NCI-H82 (cell line): ENCODE results near the gene NEK7.
A peak's percentile ranks its signal among the peaks of the same experiment; 100 is the strongest.
"Not testable (repeated sequence)": the region's sequence is repeated elsewhere in the genome, so short reads cannot be mapped to it uniquely, and the experiment has no call there.

Source experiments
- DNase-seq: peaks from one replicate; lab custom pipeline; 2025; lab: John Stamatoyannopoulos, UW

The NEK7 gene

DNA sequence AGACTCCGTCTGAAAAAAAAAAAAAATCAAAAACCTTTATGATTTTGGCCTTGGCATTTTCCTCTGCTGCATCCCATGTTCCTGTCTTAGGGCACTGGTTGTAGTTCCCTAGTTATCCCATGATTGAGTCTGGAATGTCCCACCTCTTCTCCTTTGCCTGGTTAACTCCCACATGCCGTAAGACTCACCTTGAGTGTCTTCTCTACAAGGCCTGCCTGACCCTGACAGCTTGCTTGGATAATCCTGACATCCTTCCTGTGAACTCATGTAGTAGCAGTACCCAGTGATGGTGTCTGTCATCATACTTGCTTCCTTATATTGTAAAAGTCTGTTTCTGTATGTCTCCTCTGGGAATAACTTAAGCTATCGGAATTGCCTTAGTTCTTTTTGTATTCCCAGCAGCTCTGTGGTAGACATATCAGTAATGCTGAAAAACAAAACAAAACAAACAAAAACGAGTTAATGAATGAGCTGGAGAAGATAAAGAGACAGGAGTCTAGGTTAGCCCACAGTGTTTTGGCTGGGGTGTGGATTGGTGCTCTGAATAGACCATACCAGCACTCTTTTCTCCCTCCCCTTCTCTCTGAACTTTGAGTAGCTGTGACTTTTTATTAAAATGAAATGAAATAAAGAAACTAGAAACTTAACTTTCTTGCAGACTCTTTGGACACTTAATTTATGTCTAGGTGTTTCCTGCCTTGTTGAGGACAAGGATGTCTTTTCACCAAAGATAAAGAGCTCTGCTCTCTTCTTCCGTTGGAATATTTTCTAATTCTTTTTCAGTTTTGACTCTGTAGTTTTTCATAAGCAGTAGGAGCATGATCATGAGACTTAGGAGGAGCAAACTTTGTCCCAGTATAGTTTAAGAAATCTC lies 15.1 kb downstream of the NEK7 start:
- no peak for DNase-seq

DNA sequence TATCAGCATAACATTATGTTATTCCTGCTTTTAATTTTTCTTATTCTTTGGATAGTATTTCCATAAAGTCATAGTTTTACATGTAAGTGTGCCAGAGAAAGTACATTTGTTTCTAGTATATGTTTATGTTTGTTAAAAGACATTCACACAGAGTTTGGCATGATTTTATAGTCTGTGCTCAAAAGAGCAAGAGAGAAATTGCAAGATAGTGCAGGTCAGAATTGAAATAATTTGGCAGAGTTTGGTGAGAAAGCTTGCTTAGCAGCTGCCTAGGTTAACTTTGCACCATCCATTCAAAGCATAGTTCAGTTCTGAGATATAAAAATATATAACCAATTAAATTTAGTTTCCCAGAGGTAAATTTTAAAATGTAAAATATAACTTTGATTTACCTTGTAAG lies 17.0 kb downstream of the NEK7 start:
- DNase-seq, result no peak

DNA sequence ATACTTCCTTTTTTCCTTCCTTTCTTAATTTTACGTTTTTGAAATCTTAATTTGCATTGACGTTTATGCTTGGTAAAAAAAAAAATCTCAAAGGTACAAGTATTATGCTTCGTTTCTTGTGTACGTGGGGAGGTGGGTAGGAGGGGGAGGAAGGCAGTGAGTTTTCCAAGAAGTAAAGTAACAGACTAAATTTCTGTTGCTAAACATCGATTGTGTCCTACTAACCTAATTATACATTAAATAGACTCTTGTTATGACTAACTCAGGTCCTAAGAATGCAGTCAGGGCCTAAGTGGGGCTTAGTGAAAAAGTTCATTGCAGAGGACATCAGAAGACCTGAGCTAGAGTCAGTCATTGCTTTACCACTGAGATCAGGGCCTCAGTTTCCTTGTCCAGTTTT lies 17.5 kb downstream of the NEK7 start:
- DNase-seq, result no peak

DNA sequence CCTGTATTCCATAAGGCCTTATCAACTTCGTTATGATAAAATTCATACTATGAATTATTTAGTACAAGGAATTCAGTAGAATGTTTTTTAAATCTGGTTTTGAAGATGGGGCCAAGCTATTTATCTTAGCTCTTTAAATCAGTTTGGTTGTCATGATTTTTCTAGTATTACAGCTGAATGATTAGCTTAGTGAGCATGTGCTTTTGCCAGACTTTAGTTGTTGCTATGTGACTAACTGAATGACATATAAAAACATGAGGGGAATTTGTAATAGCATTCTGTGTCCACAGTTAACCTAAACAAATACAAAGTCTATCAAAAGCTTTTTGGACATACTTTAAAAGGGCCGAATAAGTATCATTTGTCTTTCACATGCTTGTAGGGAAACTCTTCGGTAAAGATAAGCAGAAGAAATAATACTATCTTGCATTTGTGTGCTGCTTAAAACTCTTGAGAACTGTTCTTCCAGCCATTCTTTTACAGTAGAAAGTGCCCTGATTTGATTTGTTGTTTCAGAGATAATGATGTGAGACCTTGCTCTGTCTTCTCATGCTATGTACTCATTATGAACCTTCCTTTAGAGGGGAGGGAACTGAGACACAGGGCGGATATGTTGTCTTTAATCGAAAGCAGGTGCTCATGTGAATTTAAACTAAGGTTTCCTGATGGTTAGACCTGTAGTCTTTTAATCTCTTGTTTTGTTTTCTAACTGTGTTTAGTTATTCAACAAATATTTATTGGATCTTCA lies 18.8 kb downstream of the NEK7 start:
- DNase-seq, result no peak

DNA sequence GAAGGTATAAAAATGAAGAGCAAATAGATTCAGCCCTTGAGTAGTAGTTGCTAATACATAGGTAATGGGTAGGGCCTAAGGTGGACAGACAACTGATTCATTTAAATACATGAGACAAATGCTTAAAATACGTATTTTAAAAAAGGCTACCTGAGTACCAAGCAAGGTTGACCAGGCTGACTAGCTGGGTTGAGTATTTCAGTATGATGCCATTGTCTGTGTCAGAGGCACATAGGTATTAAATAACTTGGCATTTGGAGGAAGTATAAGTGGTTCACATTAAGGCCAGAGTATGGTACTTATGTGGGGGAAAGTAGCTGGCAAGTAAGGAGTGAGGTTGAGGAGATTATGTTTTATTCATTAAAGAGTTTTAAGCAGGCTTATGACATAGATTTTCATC lies 19.4 kb downstream of the NEK7 start:
- no peak for DNase-seq

GRCh38 chr1:198177546-198177945 lies 20.7 kb downstream of the NEK7 start:
- DNase-seq, result no peak

- no peak for DNase-seq
These were observed 21.8 kb downstream of the NEK7 start for GRCh38 chr1:198178615-198179014.

GRCh38 chr1:198179556-198179981 lies 22.8 kb downstream of the NEK7 start:
- no peak for DNase-seq

DNA sequence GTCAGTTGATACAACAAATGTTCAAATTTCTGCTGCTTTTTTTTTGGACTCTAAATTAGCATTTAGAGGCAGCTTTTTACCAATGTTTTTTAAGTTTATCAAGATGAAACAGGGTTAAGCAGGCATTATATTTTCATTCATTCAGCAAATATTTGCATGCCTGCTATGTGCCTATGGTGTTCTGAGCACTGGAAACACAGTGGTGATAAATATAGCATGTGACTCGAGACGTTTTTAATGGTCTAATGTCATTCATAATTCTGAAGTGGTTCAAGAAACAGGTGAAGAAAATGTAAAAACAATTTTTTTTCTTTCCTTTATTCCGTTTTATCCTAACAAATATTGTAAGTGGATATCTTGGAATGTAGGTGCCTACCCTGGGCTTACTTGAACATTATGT lies 26.8 kb downstream of the NEK7 start:
- no peak for DNase-seq

DNA sequence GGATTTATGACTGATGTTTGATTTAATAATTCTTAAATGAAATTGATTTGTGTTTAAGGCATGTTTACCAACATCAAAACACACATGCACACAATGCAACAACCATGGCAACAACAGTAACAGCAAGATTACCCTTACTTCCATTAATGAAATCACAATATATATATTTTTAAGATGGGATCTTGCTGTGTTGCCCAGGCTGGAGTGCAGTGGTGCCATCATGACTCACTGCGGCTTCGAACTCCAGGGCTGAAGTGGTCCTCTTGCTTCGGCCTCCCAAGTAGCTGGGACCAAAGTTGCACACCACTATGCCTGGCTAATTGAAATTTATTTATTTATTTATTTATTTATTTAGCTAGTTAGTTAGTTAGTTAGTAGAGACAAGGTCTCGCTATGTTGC lies 27.7 kb downstream of the NEK7 start:
- DNase-seq, result no peak

DNA sequence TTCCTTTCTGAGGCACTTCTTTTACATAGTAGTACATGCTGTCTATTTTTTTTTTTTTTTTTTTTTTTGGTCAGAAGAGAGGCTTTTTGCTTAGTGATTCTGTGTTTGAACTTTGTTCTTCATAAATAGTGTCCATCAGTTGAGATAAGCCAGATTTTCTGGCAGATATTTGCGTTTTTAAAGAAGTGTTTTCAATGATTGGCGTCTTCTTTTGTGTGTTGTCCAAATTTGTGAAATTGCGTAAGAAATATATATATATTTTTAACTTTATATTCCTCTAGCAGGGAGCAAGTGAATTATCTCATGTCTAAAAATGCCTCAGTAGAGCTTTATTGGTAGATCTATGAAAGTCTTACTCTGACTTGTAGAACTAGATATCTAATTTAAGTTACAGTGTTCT lies 28.3 kb downstream of the NEK7 start:
- no peak for DNase-seq

GRCh38 chr1:198185759-198186158 lies 29.0 kb downstream of the NEK7 start:
- no peak for DNase-seq

DNA sequence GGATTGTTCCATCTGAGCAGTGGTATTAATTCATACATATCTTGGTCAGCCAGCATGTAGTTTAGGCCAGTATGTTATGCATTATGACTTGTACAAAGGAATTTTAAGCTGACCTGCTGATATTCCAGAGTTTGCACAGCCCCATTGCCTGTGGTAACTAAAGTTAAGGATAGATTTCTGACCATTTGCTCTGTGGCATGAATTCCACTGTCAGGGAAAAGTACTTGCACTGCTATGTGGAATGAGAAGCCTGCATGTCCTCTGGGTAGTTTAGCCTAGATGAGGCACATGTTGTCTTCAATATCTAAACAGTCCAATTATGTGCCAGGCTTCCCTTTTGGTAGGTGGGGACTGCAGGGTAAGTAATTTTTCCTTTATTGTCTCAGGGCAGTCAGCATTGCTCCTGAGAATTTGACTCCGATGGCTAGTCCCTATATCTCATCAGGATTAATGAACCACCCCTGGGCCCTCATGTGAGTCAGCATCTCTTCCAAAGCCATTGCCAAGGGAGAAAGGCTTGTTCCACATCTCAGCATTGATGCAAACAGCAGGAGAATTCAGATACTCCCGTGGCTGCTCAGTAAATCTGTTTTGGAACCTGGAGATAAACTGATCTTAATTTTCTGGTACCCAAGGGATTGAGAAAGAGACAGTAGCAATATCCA lies 30.2 kb downstream of the NEK7 start:
- DNase-seq, result no peak

DNA sequence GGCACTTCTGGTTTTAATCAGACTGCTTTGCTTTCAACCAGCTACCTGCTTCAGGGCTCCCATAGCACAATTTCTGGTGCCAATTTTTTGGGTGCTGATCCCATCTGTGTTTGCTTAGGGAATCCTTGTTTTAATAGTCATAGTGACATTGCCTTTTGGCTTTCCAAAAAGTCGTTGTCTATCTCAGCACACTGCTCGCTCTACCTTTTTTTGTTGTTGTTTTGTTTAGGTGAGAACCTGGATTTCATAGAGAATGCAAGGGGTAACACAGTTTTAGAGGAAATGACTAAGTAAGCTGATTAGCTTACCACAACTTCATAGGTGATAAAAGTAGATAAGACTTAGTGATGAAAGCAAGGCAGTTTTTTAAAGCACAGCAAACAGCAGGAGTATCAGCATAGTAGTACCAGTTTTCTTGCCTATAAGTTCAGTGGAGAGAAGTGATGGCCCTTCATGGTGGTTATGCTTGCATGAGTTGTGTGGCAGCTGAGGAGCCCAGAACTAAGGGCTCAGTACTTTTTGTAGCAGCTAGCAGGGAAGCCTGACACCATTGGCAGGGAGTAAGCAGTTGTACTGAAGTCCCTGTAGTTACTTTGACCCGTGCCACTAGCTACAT lies 31.3 kb downstream of the NEK7 start:
- no peak for DNase-seq

- DNase-seq, result no peak
These were observed 34.3 kb downstream of the NEK7 start for GRCh38 chr1:198191117-198191516.

- DNase-seq, result not testable (repeated sequence)
These were observed 37.1 kb downstream of the NEK7 start for GRCh38 chr1:198193871-198194270.

DNA sequence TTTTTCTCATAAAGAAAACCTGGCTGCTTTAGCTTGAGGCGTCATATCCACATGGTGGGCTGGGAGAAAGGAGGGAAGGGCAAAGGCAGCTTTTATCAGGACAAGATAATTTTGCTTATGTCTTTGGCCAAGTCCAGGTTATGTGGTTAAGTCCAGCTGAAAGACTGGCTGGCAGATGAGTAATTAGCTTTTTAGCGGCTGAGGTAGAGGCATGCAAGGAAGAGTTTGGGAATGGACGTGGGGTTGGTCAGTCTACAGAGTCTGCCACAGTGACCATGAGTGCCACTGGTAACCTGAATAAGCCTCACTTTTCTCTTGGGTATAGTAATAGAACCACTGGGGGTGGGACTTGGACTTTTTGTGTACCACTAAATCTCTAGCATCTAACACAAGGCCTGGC lies 39.8 kb downstream of the NEK7 start:
- DNase-seq, result no peak

DNA sequence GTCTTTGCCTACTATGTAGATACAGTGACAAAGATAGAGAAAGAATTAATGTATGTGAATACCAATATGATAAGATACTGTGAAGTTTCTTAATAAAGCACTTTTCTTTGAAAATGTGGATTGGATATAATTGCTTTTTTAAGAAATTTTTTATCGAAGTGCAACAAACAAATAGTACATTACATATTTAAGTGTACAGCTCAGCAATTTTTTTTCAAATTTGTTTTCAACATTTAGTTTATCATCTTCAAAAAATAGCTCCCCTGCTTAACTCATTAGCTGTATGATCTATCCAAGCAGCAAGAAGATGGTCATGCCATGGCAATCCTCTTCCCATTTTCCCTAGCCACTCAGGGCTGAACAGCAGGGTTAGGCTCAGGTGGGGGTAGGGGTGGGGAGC lies 40.5 kb downstream of the NEK7 start:
- DNase-seq, result no peak

GRCh38 chr1:198199105-198199504 lies 42.3 kb downstream of the NEK7 start:
- DNase-seq, result no peak

DNA sequence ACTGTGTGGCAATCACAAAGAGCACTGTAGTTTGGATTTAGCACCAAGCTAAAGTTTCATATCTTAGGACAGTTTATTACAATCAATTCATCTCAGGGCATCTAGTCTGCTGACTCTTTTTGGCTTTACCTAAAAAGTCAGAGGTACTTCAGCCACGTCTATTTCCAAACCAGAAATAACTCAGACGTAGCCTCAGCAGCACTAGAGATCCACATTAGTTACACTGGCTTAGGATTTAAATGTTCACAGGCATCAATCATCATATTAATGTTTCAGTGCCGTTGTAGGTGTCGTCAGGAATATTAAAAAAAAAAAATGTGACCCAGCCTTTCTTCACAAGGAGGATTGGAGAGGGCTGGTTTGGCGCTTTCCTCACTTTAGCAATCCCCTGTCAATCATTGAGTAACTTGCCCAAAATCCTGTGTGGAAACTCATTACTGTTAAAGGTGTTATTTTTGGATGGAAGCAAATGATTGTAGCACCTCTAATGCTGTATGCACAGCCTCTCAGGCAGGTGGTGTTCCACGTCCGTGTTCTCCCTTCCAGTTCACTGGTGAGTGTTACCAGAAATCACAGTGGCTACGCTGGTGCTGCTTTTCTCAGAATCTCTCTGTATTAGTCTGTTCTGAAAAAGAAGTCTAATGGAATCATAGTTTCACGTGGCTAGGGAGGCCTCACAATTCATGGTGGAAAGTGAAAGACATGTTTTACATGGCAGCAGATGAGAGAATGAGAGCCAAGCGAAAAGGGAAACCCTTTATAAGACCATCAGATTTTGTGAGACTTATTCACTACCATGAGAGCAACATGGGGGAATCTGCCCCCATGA lies 45.4 kb downstream of the NEK7 start:
- DNase-seq, result peak; percentile 27

DNA sequence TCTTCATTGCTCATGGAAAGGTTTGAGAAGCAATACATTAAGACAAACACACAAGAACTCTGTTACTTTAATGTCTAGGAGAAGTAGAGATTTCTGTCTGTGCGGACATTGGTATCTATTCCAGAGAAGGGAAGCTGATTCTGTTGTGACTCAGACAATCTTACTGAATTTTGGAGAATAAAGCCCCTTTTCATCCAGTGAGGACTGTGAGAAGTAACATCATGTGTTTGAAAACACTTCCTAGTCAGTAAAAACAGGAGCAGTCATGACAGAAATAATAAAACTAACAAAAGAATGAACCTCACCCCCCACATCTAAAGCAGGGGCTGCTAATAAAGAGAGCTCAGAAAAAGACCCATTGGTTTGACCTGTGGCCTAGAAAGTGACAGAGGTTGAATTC lies 46.6 kb downstream of the NEK7 start:
- no peak for DNase-seq
